Effector CD8-positive, alpha-beta T cell (primary cell): ENCODE results near the gene KRT14.
"Not testable (repeated sequence)": the region's sequence is repeated elsewhere in the genome, so short reads cannot be mapped to it uniquely, and the experiment has no call there.

Experiments
- DNase-seq: peaks from one replicate; lab custom pipeline; 2025; lab: John Stamatoyannopoulos, UW
- total RNA-seq, 4 experiments: gene quantifications; one replicate each; lab custom pipeline; 2026; lab: John Stamatoyannopoulos, UW

The KRT14 gene
- 0 to 0.18 (median 0) reads per million in 4 experiments for total RNA-seq

- DNase-seq: no peak
Measured at GRCh38 chr17:41586863-41587495, at the start of gene KRT14. Gene KRT14 (minus strand): TSS chr17:41586895. CDS start chr17:41586834, 61 bp downstream.

GRCh38 chr17:41635121-41636097 is 48.7 kb upstream of the KRT14 start:
- no peak for DNase-seq

GRCh38 chr17:41634639-41635038 is 47.9 kb upstream of the KRT14 start:
- DNase-seq: no peak

- DNase-seq: no peak
Measured at GRCh38 chr17:41633556-41634199, 47.0 kb upstream of the KRT14 start.

- DNase-seq: no peak
Measured at GRCh38 chr17:41632482-41633105, 45.9 kb upstream of the KRT14 start.

- DNase-seq: no peak
Measured at GRCh38 chr17:41631898-41632285, 45.2 kb upstream of the KRT14 start.

- DNase-seq: no peak
Measured at GRCh38 chr17:41631025-41631897, 44.6 kb upstream of the KRT14 start.

- no peak for DNase-seq
Measured at GRCh38 chr17:41629826-41630670, 43.4 kb upstream of the KRT14 start.

GRCh38 chr17:41629316-41629715 is 42.6 kb upstream of the KRT14 start:
- DNase-seq: no peak

- not testable (repeated sequence) for DNase-seq
Measured at GRCh38 chr17:41628621-41629255, 42.0 kb upstream of the KRT14 start.

GRCh38 chr17:41628073-41628370 is 41.3 kb upstream of the KRT14 start:
- DNase-seq: not testable (repeated sequence)

- no peak for DNase-seq
Measured at GRCh38 chr17:41627316-41628072, 40.8 kb upstream of the KRT14 start.

- DNase-seq: not testable (repeated sequence)
Measured at GRCh38 chr17:41626914-41627295, 40.2 kb upstream of the KRT14 start.

- DNase-seq: not testable (repeated sequence)
Measured at GRCh38 chr17:41626028-41626913, 39.6 kb upstream of the KRT14 start.

- DNase-seq: no peak
Measured at GRCh38 chr17:41625602-41626001, 38.9 kb upstream of the KRT14 start.

GRCh38 chr17:41624208-41625101 is 37.8 kb upstream of the KRT14 start, which contains the start of gene KRT17:
Gene KRT17 (minus strand): TSS chr17:41624575. CDS start chr17:41624509, 66 bp downstream.
- no peak for DNase-seq
